ENCODE results near the gene CNTFR.
A peak's percentile ranks its signal among the peaks of the same experiment; 100 is the strongest.

Gene CNTFR

DNA sequence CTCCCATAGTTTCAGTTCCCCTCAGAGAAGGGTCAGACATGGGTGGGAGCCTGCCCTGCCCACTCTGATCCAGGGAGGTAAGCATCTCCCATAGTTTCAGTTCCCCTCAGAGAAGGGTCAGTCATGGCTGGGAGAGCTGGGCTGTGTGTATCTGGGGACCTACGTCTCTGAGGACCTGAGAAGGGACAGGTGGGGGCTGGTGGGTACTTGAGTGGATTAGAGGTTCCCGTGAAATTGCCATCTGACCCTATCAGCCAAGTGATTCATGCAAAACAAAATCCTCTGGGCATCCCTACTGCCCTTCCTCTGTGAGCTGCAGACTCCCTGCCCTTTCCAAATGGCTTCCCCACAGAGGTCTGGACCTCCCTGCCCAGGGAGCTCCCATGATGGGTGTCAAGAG, 70.6 kb downstream of the CNTFR start:
- H3K4me1 Mint-ChIP-seq, result peaks cover 11% of the 10 kb centered on the region
- TF ChIP-seq, protein P1, sequence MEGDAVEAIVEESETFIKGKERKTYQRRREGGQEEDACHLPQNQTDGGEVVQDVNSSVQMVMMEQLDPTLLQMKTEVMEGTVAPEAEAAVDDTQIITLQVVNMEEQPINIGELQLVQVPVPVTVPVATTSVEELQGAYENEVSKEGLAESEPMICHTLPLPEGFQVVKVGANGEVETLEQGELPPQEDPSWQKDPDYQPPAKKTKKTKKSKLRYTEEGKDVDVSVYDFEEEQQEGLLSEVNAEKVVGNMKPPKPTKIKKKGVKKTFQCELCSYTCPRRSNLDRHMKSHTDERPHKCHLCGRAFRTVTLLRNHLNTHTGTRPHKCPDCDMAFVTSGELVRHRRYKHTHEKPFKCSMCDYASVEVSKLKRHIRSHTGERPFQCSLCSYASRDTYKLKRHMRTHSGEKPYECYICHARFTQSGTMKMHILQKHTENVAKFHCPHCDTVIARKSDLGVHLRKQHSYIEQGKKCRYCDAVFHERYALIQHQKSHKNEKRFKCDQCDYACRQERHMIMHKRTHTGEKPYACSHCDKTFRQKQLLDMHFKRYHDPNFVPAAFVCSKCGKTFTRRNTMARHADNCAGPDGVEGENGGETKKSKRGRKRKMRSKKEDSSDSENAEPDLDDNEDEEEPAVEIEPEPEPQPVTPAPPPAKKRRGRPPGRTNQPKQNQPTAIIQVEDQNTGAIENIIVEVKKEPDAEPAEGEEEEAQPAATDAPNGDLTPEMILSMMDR (IDR thresholded peaks at IDR 0.05; ENCODE audit: unreplicated experiment in 3 of 3), result no peak
- H3K27me3 Mint-ChIP-seq (ENCODE audit: low read depth), result peaks cover 43% of the 10 kb centered on the region

DNA sequence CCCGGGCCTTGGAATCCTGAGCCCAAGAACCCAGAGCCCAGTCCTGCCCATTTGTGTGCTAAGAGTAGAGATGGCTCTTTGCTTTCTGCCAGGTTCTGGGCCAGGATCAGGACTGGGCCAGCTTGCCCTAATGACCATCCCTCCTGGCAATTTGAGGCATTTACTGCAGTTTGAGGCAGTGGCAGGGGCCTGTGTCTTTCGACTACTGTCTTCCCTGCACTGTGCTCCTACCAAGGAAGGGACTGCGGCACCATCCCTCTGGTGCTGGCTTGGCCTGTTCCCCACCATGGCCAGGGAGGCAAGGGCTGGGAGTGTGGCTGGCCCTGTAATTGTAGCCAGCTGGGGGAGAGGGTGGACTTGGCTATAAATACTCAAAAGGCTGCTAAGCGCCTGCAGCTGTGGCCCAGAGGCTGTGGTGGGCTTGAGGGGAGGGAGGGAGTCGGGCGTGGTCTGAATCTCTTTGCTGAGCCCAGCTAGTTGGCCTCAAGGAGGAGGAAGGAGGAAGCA, 71.4 kb downstream of the CNTFR start:
- peaks cover 17% of the 10 kb centered on the region for H3K4me1 Mint-ChIP-seq
- H3K27me3 Mint-ChIP-seq (ENCODE audit: low read depth), result peaks cover 43% of the 10 kb centered on the region
- H3K9me3 Mint-ChIP-seq, result no peaks in the 10 kb centered on the region
- TF ChIP-seq, protein P1 (IDR thresholded peaks at IDR 0.05; ENCODE audit: unreplicated experiment in 3 of 3), result no peak
- peak overlapping the region in 1 of 3 experiments; percentile 5 for H3K27ac Mint-ChIP-seq
- no peaks in the 10 kb centered on the region for H3K36me3 Mint-ChIP-seq (ENCODE audit: low read depth)
- peak overlapping the region in 2 of 3 experiments; percentile 5 to 24 for H3K4me3 Mint-ChIP-seq

More for the DNA sequence above, 70.6 kb downstream of the CNTFR start:
- H3K27ac Mint-ChIP-seq, result no peak overlapping the region
- H3K36me3 Mint-ChIP-seq (ENCODE audit: low read depth), result no peaks in the 10 kb centered on the region
- H3K9me3 Mint-ChIP-seq, result no peaks in the 10 kb centered on the region
- no peak overlapping the region for H3K4me3 Mint-ChIP-seq

DNA sequence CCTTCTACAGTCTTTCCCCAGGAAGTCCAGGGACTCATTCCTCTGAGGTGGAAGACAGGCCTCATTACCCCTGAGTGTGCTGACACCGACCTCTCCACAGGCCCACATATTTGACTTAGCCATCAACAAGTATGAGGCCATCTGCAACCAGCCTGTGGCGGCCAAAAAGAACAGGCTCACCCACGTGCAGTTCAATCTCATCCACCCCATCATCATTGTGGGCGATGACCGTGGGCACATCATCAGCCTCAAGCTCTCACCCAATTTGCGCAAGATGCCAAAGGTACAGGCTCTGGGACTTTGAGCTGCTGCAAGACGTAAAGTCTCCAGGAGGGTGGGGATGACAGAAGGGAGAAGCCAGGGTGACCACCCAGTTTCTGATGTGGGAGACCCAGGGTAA, 72.3 kb downstream of the CNTFR start:
- Mint-ChIP-seq H3K4me1 (peaks cover 20% of the 10 kb centered on the region), H3K36me3 (ENCODE audit: low read depth) (no peaks in the 10 kb centered on the region), H3K27me3 (ENCODE audit: low read depth) (peaks cover 38% of the 10 kb centered on the region), H3K4me3 (no peak overlapping the region), H3K27ac (no peak overlapping the region), H3K9me3 (no peaks in the 10 kb centered on the region)
- TF ChIP-seq, protein P1 (IDR thresholded peaks at IDR 0.05; ENCODE audit: unreplicated experiment in 3 of 3), result no peak

DNA sequence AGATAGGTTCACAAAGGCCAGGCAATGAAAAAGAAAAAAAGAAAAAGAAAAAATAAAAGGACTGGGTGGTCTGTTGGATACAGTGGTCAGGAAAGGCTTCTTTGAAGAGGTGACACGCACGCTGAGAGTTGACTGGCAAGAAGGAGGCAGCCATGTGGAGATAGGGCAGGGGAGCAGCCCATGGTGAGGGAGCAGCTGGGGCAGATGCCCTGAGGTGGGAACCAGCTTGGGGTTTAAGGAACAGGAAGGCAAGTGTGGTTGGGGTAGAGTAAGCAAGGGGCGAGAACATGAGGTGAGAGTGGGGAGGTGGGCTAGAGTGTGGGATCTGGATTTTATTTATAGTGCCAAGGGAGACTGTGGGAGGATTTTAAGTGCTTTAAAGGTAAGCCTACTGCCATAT, 73.6 kb downstream of the CNTFR start:
- no peak overlapping the region for H3K27ac Mint-ChIP-seq

DNA sequence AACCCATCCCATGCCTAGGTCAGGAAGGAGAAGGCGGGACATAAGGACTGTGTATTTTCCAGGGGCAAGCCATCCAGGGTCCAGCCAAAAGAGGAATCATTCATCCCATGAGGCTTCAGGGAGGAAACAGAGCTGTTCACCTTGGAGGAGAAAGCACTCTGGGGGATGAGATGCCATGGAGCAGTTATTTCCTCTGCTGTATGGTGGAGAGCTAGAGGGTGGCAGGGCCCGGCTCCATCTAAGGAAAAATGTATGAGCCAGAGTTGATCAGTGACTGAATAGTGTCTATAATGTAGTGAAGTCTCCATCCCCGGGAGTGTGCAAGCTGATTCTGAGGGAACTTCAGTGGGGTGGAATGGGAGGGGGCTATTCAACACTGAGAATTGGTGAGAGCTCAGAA, 74.7 kb downstream of the CNTFR start:
- Mint-ChIP-seq H3K36me3 (ENCODE audit: low read depth) (no peaks in the 10 kb centered on the region), H3K9me3 (no peaks in the 10 kb centered on the region), H3K4me1 (peaks cover 37% of the 10 kb centered on the region), H3K27me3 (ENCODE audit: low read depth) (peaks cover 29% of the 10 kb centered on the region), H3K4me3 (no peak overlapping the region), H3K27ac (no peak overlapping the region)
- TF ChIP-seq, protein P1 (IDR thresholded peaks at IDR 0.05; ENCODE audit: unreplicated experiment in 3 of 3), result no peak

More for the DNA sequence above, 73.6 kb downstream of the CNTFR start:
- Mint-ChIP-seq H3K27me3 (ENCODE audit: low read depth) (peaks cover 36% of the 10 kb centered on the region), H3K9me3 (no peaks in the 10 kb centered on the region), H3K36me3 (ENCODE audit: low read depth) (no peaks in the 10 kb centered on the region), H3K4me1 (peaks cover 28% of the 10 kb centered on the region), H3K4me3 (no peak overlapping the region)
- TF ChIP-seq, protein P1 (IDR thresholded peaks at IDR 0.05; ENCODE audit: unreplicated experiment in 3 of 3), result no peak

DNA sequence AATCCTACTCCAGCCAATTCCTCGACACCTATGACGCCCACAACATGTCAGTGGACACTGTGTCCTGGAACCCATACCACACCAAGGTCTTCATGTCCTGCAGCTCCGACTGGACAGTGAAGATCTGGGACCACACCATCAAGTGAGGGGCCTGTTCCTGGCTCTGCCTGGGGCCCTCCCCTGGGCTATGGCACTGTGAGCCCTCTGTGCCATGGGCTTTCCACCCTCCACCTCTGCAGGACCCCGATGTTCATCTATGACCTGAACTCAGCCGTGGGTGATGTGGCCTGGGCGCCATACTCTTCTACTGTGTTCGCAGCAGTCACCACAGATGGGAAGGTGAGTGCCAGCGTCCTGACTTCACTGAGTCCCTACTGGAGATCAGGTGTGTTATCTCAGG, 75.1 kb downstream of the CNTFR start:
- peaks cover 41% of the 10 kb centered on the region for H3K4me1 Mint-ChIP-seq
- no peaks in the 10 kb centered on the region for H3K36me3 Mint-ChIP-seq (ENCODE audit: low read depth)
- TF ChIP-seq, protein P1 (IDR thresholded peaks at IDR 0.05; ENCODE audit: unreplicated experiment in 3 of 3), result no peak
- no peaks in the 10 kb centered on the region for H3K9me3 Mint-ChIP-seq
- no peak overlapping the region for H3K27ac Mint-ChIP-seq
- no peak overlapping the region for H3K4me3 Mint-ChIP-seq
- peaks cover 28% of the 10 kb centered on the region for H3K27me3 Mint-ChIP-seq (ENCODE audit: low read depth)

All from nephron (organoid).